ENCODE data around the gene TMEM41A.

GRCh38 chr3:185484296-185484695 is 14.5 kb downstream of the TMEM41A start:
- TF ChIP-seq CTCF (IDR thresholded peaks at IDR 0.05) (no peak), POLR2A (IDR thresholded peaks at IDR 0.05) (no peak)
